GM12891 (cell line): ENCODE results near the gene KCNIP1.

Source experiments
- POLR2A ChIP-seq: IDR thresholded peaks from 2 replicates; pipeline ENCODE4 v1.6.1; 2011; ENCODE audit warnings: low read depth, low read length, control low read depth
- POLR2AphosphoS5 ChIP-seq: IDR thresholded peaks from 2 replicates; pipeline ENCODE4 v1.6.1; 2011; ENCODE audit warnings: low read depth, low read length, control low read depth

DNA sequence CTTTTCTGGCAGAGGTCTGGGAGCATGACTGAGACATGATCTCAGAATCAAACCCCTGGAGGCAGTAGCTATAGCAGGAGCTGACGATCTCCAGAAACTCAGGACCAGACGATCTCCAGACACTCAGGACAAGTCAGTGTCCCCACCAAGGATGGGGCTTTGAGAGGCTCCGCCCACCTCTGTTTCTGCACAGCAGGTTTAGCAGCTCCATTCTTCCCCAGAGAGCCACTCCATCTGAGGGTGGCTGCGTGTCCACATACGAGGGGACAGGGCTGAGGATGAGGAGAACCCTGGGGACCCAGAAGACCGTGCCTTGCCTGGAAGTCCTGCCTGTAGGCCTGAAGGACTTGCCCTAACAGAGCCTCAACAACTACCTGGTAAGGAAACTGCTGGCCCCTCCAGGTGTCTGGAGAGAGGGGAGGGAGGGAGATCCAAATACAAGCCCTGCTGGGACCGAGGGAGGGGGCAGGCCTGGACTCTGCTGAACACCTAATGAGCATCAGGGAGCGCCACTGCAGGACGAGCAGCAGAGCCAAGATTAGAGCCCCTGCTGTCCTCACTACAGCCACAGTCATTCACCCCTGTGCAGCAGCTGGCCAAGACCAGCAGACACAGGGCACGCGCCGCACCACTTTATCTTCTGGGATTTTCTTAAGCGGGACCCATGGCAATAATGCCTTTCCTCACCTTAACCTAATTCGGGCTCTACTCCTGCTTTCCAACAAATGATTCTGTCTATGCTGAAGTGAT, 279.9 kb downstream of the KCNIP1 start, which contains the start of gene GABRP:
- TF ChIP-seq POLR2A (no peak), POLR2AphosphoS5 (no peak)
